Gastroesophageal sphincter (tissue), 3 donors: Measurements from ENCODE around the gene CXCR4.

Experiments used
- EP300 ChIP-seq: sonication (generic); formaldehyde crosslinking; IDR thresholded peaks from one replicate; pipeline ENCODE4 v1.6.1; 2017; ENCODE audit warnings: antibody characterized with exemption, mild to moderate bottlenecking
- POLR2A ChIP-seq, 2 donors: fragments of 450-650 bp; IDR thresholded peaks; one replicate each; pipeline ENCODE4 v1.6.1; 2017; ENCODE audit warnings: antibody characterized with exemption in 2 of 2, mild to moderate bottlenecking in 2 of 2, moderate library complexity in 1 of 2
- POLR2AphosphoS5 ChIP-seq: sonication (generic); formaldehyde crosslinking; IDR thresholded peaks from one replicate; pipeline ENCODE4 v1.6.1; 2017; ENCODE audit warnings: antibody characterized with exemption
- TF ChIP-seq, protein P1 (sequence below), 4 experiments: fragments of 200-600 bp in 2 of 4; fragments of 450-650 bp in 2 of 4; sonication (generic) in 1 of 4; IDR thresholded peaks; one replicate each; pipeline ENCODE4 v1.5.1; 2017 to 2019; ENCODE audit warnings: antibody characterized with exemption in 4 of 4, mild to moderate bottlenecking in 2 of 4, moderate library complexity in 2 of 4

DNA sequence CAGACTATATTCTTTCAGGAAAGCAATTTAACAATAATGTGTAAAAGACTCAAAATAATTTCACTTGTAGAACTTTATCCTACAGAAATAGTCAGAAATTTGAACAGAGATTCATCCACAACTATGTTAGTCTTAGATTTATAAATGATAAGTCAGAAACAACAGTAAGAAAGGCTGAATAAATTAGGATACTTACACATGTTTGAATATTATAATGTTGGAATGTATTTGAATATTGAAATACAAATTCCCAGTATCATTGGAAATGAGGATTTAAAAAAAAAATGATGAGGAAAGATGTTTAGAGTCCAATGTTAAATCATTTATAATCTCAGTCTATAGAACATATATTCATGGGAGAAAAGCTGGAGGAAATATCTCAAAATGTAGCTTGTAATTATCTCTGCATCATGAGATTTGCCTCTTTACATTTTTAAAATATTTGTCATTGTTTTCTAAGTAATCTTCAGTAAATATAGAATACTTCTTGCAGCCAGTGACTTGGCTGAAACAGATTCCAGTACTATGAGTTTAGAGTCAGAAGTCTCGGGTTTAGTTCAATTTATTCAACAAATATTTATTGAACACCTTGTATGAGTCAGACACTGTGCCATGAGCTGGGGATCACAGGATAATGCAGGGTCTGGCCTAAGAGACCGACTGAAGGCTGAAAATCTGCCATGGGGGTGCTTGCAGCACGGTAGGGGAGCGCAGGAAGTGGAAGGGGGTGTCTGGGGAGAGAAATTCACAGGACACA is 32.3 kb downstream of the CXCR4 start:
- TF ChIP-seq, protein P1, sequence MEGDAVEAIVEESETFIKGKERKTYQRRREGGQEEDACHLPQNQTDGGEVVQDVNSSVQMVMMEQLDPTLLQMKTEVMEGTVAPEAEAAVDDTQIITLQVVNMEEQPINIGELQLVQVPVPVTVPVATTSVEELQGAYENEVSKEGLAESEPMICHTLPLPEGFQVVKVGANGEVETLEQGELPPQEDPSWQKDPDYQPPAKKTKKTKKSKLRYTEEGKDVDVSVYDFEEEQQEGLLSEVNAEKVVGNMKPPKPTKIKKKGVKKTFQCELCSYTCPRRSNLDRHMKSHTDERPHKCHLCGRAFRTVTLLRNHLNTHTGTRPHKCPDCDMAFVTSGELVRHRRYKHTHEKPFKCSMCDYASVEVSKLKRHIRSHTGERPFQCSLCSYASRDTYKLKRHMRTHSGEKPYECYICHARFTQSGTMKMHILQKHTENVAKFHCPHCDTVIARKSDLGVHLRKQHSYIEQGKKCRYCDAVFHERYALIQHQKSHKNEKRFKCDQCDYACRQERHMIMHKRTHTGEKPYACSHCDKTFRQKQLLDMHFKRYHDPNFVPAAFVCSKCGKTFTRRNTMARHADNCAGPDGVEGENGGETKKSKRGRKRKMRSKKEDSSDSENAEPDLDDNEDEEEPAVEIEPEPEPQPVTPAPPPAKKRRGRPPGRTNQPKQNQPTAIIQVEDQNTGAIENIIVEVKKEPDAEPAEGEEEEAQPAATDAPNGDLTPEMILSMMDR (IDR thresholded peaks at IDR 0.05) = no peak
- TF ChIP-seq POLR2A (IDR thresholded peaks at IDR 0.05) (no peak), POLR2AphosphoS5 (no peak), EP300 (no peak)
